Suppressor macrophage treated with lipopolysaccharide for 1 hour (primary cell): ENCODE results near the gene DOP1A.

Experiments
- DNase-seq, 3 donors: peaks; one replicate each; pipeline ENCODE4 v3.0.0-alpha.2; 2020 to 2022

The DOP1A gene

GRCh38 chr6:83083476-83083875 lies 16.0 kb downstream of the DOP1A start:
- DNase-seq = no peak

- DNase-seq = no peak
Measured at GRCh38 chr6:83086751-83087150, 19.3 kb downstream of the DOP1A start.

GRCh38 chr6:83092756-83093399 lies 25.4 kb downstream of the DOP1A start:
- peak; percentile 33 to 75 (median 64) for DNase-seq

DNA sequence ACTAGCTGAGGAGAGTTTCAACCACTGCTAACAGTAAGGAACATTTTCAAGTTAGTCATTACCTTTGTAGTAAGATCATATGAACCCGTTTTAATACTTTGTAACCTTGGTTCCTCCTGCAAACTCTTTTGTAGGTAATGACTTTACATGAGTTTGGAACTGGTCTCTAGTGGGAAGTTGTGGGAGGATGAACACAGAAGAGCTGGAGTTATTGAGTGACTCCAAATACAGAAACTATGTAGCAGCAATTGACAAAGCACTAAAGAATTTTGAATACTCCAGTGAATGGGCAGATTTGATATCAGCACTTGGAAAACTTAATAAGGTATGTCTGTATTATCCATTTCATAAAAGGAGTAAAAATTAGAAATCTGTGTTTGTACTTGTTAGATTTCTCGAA lies 29.3 kb downstream of the DOP1A start:
- no peak for DNase-seq

- no peak for DNase-seq
Measured at GRCh38 chr6:83097204-83097603, 29.7 kb downstream of the DOP1A start.

GRCh38 chr6:83097675-83098074 lies 30.2 kb downstream of the DOP1A start:
- no peak for DNase-seq

- DNase-seq = no peak
Measured at GRCh38 chr6:83098589-83098988, 31.1 kb downstream of the DOP1A start.

GRCh38 chr6:83108378-83108777 lies 40.9 kb downstream of the DOP1A start:
- DNase-seq = no peak

DNA sequence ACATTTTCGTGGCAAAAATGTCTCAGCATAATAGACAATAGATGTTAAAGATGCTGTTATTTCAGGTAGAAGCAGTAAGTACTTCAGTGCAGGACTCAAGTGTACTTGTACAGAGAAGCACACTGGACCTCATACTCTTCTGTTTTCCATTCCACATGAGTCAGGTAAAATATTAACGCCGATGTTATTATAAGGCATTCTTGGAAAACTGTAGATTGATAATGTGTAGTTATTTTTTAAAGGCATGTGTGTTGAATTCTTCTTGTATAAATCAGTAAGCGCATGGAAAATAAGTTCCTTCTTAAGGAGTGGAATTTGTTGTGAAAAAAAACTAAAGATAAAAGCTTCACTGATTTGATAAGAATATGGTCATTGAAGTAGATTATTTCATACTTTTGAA lies 45.8 kb downstream of the DOP1A start:
- DNase-seq = no peak

DNA sequence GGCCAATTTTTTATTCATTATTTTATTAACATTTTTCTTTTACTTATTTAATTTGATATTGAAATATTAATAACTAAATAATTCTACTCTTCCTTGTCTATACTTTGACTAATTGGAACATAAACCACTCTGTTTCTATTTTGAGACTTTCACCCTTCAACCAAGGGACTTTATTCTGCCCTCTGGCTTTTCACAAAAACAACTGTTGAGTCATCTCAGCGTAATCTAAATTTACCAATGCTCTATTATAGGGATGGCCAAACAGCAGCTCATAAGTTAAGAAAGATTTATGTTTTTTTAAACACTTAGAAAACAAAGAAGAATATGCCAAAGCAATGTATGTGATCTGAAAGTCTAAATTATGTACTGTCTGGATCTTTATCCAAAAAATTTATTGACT lies 46.7 kb downstream of the DOP1A start:
- DNase-seq = no peak

DNA sequence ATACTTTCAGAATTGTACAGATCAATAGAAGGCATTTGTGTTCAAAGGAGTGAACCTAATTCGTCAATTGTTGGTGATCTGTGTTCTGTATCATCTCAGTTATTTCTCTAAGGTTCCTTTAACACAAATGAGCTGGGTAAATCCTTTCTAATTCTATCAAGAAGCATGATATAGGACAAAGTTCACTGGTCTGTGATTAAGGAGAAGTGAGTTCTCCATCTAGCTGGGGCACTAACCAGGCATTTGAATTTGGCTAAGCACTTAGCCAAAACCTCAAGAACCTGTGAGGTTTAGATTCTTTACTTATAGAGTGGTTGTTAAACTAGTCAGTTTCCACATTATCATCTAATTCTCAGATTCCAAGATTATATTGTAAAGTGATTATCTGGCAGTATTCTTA lies 50.3 kb downstream of the DOP1A start:
- DNase-seq = peak in 2 of 3 donors; percentile 22 to 24

GRCh38 chr6:83119742-83120300 lies 52.4 kb downstream of the DOP1A start:
- no peak for DNase-seq

- DNase-seq = no peak
Measured at GRCh38 chr6:83124553-83124952, 57.1 kb downstream of the DOP1A start.

DNA sequence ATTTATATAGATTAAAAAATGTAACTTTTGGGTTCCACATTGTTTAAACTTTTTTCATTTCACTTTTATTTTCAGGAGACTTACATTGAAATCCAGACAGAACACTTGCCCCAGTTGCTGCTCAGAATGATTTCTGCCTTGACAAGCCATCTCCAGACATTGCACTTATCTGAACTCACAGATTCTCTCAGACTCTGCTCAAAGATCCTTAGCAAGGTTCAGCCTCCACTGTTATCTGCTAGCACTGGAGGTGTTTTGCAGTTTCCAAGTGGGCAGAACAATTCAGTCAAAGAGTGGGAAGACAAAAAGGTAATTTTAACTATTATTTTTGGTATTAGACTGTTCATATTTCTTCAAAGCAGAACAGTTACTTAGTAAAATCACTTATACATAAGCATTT lies 58.0 kb downstream of the DOP1A start:
- DNase-seq = no peak

DNA sequence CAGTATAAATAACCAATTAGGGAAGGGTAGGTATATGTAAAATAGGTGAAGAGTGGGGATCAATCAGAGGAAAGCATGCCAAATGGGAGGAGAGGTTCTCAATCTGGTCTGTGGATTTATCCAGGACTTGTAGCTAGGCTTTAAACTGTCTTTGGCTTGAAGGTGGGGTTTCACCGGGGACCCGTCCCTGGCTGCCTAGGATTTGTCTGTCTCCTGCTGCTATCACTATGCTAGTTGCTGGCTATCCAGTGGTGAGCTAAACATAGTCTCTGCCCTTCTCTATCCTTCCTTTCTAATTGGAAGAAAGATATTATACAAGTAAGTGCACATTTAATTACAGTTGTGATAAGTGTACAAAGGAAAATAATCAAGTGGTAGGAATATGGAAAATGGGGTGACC lies 58.8 kb downstream of the DOP1A start:
- no peak for DNase-seq

DNA sequence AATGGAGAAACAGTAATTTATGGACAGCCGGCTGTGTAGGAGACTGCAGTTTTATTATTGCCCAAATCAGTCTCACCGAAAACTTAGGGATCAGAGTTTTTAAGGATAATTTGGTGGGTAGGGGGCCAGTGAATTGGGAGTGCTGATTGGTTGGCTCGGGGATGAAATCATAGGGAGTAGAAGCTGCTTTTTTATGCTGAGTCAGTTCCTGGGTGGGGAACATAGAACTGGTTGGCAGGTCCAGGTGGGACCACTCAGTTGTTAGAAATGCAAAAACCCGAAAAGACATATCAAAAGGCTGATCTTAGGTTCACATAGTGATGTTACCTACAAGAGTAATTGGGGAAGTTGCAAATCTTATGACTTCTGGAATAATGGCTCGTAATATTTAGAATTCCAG lies 59.3 kb downstream of the DOP1A start:
- DNase-seq = no peak

- no peak for DNase-seq
Measured at GRCh38 chr6:83127258-83127657, 59.8 kb downstream of the DOP1A start.

DNA sequence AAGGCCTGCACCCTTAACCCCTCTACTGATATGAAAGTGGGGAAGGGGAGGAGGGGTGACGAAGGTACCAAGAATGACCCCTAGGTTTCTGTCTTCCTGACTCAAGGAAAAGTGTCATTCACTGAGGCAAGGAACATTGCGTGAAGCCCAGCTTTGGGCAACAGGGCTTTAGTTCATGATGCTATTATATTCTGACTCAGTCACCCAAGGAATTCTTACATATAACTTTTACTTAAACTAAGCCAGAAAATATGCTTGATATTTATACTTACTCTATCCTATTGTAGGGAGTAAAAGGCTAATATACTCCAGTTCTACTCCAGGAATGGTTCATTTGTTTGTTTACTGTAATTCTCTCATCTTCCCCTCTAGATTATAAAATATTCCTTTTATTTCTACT lies 60.5 kb downstream of the DOP1A start:
- no peak for DNase-seq

DNA sequence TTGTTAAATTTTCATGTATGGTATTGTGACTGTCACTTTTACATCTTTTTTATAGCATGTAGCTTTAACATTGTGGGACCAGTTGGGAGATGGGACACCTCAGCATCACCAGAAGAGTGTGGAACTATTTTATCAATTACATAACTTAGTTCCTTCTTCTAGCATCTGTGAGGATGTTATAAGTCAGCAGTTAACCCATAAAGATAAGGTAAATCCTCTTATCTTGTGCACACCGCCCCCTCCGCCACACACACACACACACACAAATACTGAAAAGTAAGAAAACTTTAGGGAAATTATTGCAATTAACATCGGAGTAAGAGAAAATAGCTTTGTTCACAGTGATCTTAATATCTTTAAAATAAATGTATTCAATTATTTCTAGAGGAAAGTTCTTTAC lies 64.7 kb downstream of the DOP1A start:
- DNase-seq = no peak

GRCh38 chr6:83138118-83138722 lies 70.7 kb downstream of the DOP1A start:
- DNase-seq = no peak

DNA sequence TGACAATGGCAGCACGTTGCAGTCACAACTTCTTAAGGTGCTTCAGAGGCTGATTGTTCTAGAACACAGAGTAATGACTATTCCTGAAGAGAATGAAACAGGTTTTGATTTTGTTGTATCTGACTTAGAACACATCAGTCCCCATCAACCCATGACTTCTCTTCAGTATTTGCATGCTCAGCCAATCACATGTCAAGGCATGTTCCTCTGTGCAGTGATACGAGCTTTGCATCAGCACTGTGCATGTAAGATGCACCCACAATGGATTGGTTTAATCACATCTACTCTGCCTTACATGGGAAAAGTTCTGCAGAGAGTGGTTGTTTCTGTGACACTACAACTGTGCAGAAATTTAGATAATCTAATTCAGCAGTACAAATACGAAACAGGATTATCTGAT lies 71.3 kb downstream of the DOP1A start:
- no peak for DNase-seq

DNA sequence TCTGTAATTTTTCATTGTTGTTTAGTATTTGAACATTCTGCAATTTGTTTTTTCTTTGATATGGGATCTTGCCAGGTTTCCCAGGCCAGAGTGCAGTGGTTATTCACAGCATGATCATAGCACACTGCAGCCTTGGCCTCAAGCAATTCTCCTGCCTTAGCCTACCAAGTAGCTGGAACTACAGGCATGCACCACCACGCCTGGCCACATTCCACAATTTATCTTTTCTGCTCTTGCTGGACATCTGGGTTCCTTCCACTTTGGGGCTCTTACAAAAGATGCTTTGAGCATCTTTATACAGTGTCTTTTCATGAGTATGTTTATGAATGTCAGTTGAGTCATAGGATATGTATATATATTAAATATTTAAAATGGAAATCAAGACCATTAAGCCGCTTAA lies 83.6 kb downstream of the DOP1A start:
- no peak for DNase-seq

DNA sequence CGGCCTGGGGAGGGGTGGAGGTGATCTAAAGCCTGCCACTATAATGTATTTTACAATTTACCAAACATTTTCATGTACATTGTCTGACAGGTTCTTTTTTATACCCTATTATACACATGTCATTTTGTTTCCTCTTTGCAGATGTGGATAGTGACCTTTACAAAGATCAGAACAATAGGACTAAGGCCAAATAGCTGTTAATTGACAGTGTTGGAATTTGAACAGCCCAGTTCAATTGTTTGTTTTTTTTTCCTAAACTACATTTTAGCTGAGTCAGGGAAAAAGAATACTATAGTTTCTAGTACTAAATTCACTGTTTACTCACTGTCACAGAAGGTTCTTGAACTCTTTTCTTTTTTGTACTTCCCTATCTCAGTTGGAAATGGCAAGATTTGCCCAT lies 85.4 kb downstream of the DOP1A start:
- no peak for DNase-seq

DNA sequence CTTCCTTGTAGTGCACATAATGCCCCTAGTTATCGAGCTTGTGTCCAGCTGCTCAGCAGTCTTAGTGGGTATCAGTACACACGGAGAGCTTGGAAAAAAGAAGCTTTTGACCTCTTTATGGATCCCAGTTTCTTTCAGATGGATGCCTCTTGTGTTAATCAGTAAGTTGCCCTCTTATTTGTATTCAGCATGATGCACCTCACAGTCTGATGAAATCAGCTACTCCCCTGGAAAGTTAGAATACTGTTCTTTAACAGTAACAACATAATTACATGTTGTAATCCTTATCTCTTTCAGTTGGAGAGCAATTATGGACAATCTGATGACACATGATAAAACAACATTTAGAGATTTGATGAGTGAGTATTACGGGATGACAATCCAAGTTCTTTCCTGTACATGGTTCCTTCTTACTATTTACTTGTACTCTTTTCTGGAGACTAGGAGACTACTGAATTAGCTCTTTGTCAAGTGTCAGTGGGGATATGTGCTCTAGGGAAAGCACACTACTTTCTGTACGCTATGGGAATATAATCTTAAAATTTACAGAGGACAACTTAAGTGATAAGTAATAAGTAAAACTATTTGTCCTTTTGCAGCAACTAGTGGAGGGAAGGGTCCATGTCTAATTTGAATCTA lies 86.5 kb downstream of the DOP1A start:
- no peak for DNase-seq
